HL-60 (cell line): ENCODE measurements around the gene CNTNAP2.
"Not testable (repeated sequence)": the region's sequence is repeated elsewhere in the genome, so short reads cannot be mapped to it uniquely, and the experiment has no call there.

Source experiments
- GABPA ChIP-seq: IDR thresholded peaks from 2 replicates; pipeline ENCODE4 v1.6.1; 2012; ENCODE audit warnings: low read depth
- POLR2AphosphoS5 ChIP-seq: IDR thresholded peaks from 2 replicates; pipeline ENCODE4 v1.6.1; 2012; ENCODE audit warnings: low read depth
- SPI1 ChIP-seq: IDR thresholded peaks from 2 replicates; pipeline ENCODE4 v1.6.1; 2012; ENCODE audit warnings: low read depth, mild to moderate bottlenecking, borderline replicate concordance
- TF ChIP-seq, protein P1 (sequence below): IDR thresholded peaks from one replicate; pipeline ENCODE4 v1.5.1; 2011; ENCODE audit warnings: low read length, control low read depth, inconsistent platforms; ENCODE audit not compliant: insufficient read depth
- TF ChIP-seq, protein P2 (sequence below): IDR thresholded peaks from 2 replicates; pipeline ENCODE4 v1.6.1; 2012; ENCODE audit warnings: low read depth; ENCODE audit not compliant: insufficient replicate concordance

DNA sequence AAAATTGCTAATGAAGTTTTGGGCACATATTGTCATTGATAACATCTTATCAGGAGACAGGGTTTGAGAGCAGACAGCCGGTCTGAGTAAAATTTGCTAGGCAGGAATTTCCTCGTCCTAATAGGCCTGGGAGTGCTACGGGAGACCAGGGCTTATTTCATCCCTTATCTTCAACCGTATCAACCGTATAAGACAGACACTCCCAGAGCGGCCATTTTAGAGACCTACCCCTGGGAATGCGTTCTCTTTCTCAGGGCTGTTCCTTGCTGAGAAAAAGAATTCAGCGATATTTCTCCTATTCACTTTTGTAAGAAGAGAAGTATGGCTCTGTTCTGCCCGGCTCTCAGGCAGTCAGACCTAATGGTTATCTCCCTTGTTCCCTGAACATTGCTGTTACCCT, 74.8 kb downstream of the CNTNAP2 start:
- TF ChIP-seq, protein P1, sequence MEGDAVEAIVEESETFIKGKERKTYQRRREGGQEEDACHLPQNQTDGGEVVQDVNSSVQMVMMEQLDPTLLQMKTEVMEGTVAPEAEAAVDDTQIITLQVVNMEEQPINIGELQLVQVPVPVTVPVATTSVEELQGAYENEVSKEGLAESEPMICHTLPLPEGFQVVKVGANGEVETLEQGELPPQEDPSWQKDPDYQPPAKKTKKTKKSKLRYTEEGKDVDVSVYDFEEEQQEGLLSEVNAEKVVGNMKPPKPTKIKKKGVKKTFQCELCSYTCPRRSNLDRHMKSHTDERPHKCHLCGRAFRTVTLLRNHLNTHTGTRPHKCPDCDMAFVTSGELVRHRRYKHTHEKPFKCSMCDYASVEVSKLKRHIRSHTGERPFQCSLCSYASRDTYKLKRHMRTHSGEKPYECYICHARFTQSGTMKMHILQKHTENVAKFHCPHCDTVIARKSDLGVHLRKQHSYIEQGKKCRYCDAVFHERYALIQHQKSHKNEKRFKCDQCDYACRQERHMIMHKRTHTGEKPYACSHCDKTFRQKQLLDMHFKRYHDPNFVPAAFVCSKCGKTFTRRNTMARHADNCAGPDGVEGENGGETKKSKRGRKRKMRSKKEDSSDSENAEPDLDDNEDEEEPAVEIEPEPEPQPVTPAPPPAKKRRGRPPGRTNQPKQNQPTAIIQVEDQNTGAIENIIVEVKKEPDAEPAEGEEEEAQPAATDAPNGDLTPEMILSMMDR = not testable (repeated sequence)
- TF ChIP-seq, protein P2, sequence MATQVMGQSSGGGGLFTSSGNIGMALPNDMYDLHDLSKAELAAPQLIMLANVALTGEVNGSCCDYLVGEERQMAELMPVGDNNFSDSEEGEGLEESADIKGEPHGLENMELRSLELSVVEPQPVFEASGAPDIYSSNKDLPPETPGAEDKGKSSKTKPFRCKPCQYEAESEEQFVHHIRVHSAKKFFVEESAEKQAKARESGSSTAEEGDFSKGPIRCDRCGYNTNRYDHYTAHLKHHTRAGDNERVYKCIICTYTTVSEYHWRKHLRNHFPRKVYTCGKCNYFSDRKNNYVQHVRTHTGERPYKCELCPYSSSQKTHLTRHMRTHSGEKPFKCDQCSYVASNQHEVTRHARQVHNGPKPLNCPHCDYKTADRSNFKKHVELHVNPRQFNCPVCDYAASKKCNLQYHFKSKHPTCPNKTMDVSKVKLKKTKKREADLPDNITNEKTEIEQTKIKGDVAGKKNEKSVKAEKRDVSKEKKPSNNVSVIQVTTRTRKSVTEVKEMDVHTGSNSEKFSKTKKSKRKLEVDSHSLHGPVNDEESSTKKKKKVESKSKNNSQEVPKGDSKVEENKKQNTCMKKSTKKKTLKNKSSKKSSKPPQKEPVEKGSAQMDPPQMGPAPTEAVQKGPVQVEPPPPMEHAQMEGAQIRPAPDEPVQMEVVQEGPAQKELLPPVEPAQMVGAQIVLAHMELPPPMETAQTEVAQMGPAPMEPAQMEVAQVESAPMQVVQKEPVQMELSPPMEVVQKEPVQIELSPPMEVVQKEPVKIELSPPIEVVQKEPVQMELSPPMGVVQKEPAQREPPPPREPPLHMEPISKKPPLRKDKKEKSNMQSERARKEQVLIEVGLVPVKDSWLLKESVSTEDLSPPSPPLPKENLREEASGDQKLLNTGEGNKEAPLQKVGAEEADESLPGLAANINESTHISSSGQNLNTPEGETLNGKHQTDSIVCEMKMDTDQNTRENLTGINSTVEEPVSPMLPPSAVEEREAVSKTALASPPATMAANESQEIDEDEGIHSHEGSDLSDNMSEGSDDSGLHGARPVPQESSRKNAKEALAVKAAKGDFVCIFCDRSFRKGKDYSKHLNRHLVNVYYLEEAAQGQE = not testable (repeated sequence)
- not testable (repeated sequence) for TF ChIP-seq POLR2AphosphoS5, GABPA, SPI1
